ENCODE data around the gene KIF3C. TPM values are rescaled to one million over a fixed set of nuclear protein-coding genes. Genes with fewer than 3 reads are reported as not detected.
A peak's percentile ranks its signal among the peaks of the same experiment; 100 is the strongest.

KIF3C gene
- polyA plus RNA-seq, 2 of the 4 experiments (the other 2 are of a cell fraction), result 17.1 to 77.4 TPM

DNA sequence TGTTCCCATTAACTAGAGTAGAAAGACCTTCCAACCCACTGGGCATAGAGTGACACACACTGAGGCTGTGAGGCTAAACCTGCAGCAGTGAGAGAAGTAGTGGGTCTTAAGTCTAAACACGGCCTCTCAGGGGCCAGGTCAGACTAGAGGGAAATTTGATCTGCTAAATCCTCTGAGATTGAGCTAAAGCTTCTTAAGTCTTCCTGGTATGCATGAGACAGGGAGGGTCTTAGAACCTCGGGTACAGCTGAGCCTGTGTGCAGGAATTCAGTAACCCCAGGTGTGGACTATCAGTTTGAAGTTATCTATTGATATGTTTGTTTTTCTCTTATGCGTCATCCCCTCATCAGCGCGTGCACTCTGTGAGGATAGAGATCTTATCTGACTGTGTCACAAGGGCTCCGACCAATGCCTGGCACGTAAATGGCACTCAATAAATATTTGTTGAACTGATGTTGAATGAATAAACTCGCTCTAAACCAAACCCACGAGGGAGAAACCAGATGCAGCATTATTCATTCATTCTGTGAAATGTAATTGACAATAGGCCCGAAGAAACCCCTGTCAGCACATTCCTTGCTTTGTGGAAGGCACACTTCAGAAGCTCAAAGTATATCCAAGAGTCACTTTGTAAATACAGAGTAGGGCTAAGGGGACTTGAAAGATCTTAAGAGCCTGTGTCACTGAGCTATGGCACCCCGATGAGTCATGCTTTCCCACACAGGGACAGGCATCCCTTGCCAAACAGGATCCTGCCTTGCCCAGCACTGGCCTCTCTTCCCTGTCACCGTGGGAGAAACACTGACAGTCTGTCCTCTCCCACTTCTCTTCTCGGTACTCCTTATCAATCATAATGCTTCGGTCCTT is 29.9 kb upstream of the KIF3C start:
- H3K27ac ChIP-seq, result peak overlapping the region; percentile 90 to 93
- H3K4me2 ChIP-seq, result peak overlapping the region; percentile 69
- peaks cover 7% of the 10 kb centered on the region; the same call in 1 of the 3 replicates for H3K9me3 ChIP-seq
- POLR2A ChIA-PET, result interaction anchor here (0.7 to 2.6 kb wide), 9 partner anchors 12 to 61 kb away, joined by 3 to 21 read pairs (median 3); partner anchors contain the start of gene RAB10
- DNase-seq (ENCODE audit: low read depth in 1 of 2, low spot score in 1 of 2) (peak; percentile 94 to 100), FAIRE-seq (peak; percentile 88), ATAC-seq (peak; percentile 83)
- peaks cover 80% of the 10 kb centered on the region for H3K4me1 ChIP-seq
- CTCF ChIA-PET, result interaction anchor here (1.1 to 5.7 kb wide), 14 partner anchors 9 to 133 kb away, joined by 3 to 47 read pairs (median 4); partner anchors contain the start of gene RAB10
- under 1% methylated on average over 14 of the region's 14 CpGs for WGBS (ENCODE audit: missing lambda C conversion rate)
- no peak overlapping the region for H3K4me3 ChIP-seq
- TF ChIP-seq EP300 (IDR thresholded peaks at IDR 0.05) (peak; percentile 97 to 99), HDAC2 (IDR thresholded peaks at IDR 0.05) (no peak), NPAS2 (CRISPR knock-in tag; IDR thresholded peaks at IDR 0.05; ENCODE audit: borderline replicate concordance) (no peak), HOXB13 (CRISPR knock-in tag; IDR thresholded peaks at IDR 0.05; ENCODE audit: low read depth) (peak; percentile 80), MAFK (IDR thresholded peaks at IDR 0.05; ENCODE audit: partially characterized antibody) (peak; percentile 100), RAD21 (conservative IDR thresholded peaks at IDR 0.05 in 1 of 2, IDR thresholded peaks at IDR 0.05 in 1 of 2) (peak in 1 of 2 experiments; percentile 54), FOXS1 (CRISPR knock-in tag; IDR thresholded peaks at IDR 0.05) (peak; percentile 90), JUNB (IDR thresholded peaks at IDR 0.05) (peak; percentile 99), HOXA7 (CRISPR knock-in tag; IDR thresholded peaks at IDR 0.05) (peak; percentile 54; the same call in 1 of the 2 replicates), CEBPB (IDR thresholded peaks at IDR 0.05) (peak; percentile 72 to 91; a peak in 3 of 4 replicates), MAZ (IDR thresholded peaks at IDR 0.05; ENCODE audit: borderline replicate concordance, low read depth, low read length) (no peak), SMC3 (IDR thresholded peaks at IDR 0.05) (peak; percentile 31; the same call in 2 of the 3 replicates), CBX2 (IDR thresholded peaks at IDR 0.05; ENCODE audit: borderline replicate concordance, low read depth) (no peak), POLR2AphosphoS2 (conservative IDR thresholded peaks at IDR 0.05; ENCODE audit: low read length) (no peak), SREBF2 (IDR thresholded peaks at IDR 0.05) (no peak), FOSL2 (IDR thresholded peaks at IDR 0.05) (peak; percentile 89), FOSL2 (CRISPR knock-in tag; IDR thresholded peaks at IDR 0.05) (peak; percentile 99), ZC3H11A (IDR thresholded peaks at IDR 0.05) (no peak), NFE2L2 (conservative IDR thresholded peaks at IDR 0.05; ENCODE audit: low read length) (peak; percentile 36), GATA3 (IDR thresholded peaks at IDR 0.05; ENCODE audit: borderline replicate concordance) (peak; percentile 100), RFX5 (IDR thresholded peaks at IDR 0.05) (no peak), KDM5A (IDR thresholded peaks at IDR 0.05) (no peak), EHMT2 (IDR thresholded peaks at IDR 0.05; ENCODE audit: low read depth) (no peak)
- TF ChIP-seq, protein P1, sequence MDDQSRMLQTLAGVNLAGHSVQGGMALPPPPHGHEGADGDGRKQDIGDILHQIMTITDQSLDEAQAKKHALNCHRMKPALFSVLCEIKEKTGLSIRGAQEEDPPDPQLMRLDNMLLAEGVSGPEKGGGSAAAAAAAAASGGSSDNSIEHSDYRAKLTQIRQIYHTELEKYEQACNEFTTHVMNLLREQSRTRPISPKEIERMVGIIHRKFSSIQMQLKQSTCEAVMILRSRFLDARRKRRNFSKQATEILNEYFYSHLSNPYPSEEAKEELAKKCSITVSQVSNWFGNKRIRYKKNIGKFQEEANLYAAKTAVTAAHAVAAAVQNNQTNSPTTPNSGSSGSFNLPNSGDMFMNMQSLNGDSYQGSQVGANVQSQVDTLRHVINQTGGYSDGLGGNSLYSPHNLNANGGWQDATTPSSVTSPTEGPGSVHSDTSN (IDR thresholded peaks at IDR 0.05), result peak; percentile 87
- TF ChIP-seq, protein P2, sequence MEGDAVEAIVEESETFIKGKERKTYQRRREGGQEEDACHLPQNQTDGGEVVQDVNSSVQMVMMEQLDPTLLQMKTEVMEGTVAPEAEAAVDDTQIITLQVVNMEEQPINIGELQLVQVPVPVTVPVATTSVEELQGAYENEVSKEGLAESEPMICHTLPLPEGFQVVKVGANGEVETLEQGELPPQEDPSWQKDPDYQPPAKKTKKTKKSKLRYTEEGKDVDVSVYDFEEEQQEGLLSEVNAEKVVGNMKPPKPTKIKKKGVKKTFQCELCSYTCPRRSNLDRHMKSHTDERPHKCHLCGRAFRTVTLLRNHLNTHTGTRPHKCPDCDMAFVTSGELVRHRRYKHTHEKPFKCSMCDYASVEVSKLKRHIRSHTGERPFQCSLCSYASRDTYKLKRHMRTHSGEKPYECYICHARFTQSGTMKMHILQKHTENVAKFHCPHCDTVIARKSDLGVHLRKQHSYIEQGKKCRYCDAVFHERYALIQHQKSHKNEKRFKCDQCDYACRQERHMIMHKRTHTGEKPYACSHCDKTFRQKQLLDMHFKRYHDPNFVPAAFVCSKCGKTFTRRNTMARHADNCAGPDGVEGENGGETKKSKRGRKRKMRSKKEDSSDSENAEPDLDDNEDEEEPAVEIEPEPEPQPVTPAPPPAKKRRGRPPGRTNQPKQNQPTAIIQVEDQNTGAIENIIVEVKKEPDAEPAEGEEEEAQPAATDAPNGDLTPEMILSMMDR (IDR thresholded peaks at IDR 0.05), result no peak
- TF ChIP-seq, protein P3, sequence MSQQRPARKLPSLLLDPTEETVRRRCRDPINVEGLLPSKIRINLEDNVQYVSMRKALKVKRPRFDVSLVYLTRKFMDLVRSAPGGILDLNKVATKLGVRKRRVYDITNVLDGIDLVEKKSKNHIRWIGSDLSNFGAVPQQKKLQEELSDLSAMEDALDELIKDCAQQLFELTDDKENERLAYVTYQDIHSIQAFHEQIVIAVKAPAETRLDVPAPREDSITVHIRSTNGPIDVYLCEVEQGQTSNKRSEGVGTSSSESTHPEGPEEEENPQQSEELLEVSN (IDR thresholded peaks at IDR 0.05; ENCODE audit: borderline replicate concordance, low read depth), result no peak
- TF ChIP-seq, protein P4, sequence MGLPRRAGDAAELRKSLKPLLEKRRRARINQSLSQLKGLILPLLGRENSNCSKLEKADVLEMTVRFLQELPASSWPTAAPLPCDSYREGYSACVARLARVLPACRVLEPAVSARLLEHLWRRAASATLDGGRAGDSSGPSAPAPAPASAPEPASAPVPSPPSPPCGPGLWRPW (IDR thresholded peaks at IDR 0.05), result no peak
- TF ChIP-seq, protein P5, sequence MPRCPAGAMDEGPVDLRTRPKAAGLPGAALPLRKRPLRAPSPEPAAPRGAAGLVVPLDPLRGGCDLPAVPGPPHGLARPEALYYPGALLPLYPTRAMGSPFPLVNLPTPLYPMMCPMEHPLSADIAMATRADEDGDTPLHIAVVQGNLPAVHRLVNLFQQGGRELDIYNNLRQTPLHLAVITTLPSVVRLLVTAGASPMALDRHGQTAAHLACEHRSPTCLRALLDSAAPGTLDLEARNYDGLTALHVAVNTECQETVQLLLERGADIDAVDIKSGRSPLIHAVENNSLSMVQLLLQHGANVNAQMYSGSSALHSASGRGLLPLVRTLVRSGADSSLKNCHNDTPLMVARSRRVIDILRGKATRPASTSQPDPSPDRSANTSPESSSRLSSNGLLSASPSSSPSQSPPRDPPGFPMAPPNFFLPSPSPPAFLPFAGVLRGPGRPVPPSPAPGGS (IDR thresholded peaks at IDR 0.05), result peak; percentile 94; the same call in 2 of the 3 replicates
- TF ChIP-seq, protein P6, sequence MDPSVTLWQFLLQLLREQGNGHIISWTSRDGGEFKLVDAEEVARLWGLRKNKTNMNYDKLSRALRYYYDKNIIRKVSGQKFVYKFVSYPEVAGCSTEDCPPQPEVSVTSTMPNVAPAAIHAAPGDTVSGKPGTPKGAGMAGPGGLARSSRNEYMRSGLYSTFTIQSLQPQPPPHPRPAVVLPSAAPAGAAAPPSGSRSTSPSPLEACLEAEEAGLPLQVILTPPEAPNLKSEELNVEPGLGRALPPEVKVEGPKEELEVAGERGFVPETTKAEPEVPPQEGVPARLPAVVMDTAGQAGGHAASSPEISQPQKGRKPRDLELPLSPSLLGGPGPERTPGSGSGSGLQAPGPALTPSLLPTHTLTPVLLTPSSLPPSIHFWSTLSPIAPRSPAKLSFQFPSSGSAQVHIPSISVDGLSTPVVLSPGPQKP (IDR thresholded peaks at IDR 0.05; ENCODE audit: low read depth, low read length), result no peak
- TF ChIP-seq, protein P7, sequence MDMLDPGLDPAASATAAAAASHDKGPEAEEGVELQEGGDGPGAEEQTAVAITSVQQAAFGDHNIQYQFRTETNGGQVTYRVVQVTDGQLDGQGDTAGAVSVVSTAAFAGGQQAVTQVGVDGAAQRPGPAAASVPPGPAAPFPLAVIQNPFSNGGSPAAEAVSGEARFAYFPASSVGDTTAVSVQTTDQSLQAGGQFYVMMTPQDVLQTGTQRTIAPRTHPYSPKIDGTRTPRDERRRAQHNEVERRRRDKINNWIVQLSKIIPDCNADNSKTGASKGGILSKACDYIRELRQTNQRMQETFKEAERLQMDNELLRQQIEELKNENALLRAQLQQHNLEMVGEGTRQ (IDR thresholded peaks at IDR 0.05), result peak; percentile 65

All from A549 (cell line).